BLaER1 treated with 17β-estradiol and CSF1 and Interleukin-3, amounts not matched to agents 10 nM and 100 nM (cell line): ENCODE measurements around the gene DYNLT5.
A peak's percentile ranks its signal among the peaks of the same experiment; 100 is the strongest.
"Not testable (repeated sequence)": the region's sequence is repeated elsewhere in the genome, so short reads cannot be mapped to it uniquely, and the experiment has no call there.

ENCODE experiments used
- H3K27ac ChIP-seq, 11 experiments: shearing (Covaris generic); formaldehyde crosslinking; 2 replicates each; pipeline ENCODE4 v1.8.1; 2022
- H3K27me3 ChIP-seq, 11 experiments: shearing (Covaris generic); formaldehyde crosslinking; 2 replicates each; pipeline ENCODE4 v1.8.1; 2022
- H3K36me3 ChIP-seq, 11 experiments: shearing (Covaris generic); formaldehyde crosslinking; 2 replicates each; pipeline ENCODE4 v1.8.1; 2022
- H3K4me1 ChIP-seq, 10 experiments: shearing (Covaris generic); formaldehyde crosslinking; 2 replicates each; pipeline ENCODE4 v1.8.1; 2022
- H3K4me2 ChIP-seq, 11 experiments: shearing (Covaris generic); formaldehyde crosslinking; 2 replicates each; pipeline ENCODE4 v1.8.1; 2022
- H3K4me3 ChIP-seq, 10 experiments: shearing (Covaris generic); formaldehyde crosslinking; 2 replicates each; pipeline ENCODE4 v1.8.1; 2022
- H3K9ac ChIP-seq, 11 experiments: shearing (Covaris generic); formaldehyde crosslinking; 2 replicates each; pipeline ENCODE4 v1.8.1; 2022
- H3K9me3 ChIP-seq, 11 experiments: shearing (Covaris generic); formaldehyde crosslinking; replicated peaks in 1 of 11; 2 replicates each; pipeline ENCODE4 v1.8.1; 2022
- H4K20me1 ChIP-seq, 11 experiments: shearing (Covaris generic); formaldehyde crosslinking; 2 replicates each; pipeline ENCODE4 v1.8.1; 2022
- Cebpa-rat ChIP-seq, 11 experiments: shearing (Covaris generic); IDR thresholded peaks; 2 replicates each; pipeline ENCODE4 v1.8.1; 2022

Gene DYNLT5

DNA sequence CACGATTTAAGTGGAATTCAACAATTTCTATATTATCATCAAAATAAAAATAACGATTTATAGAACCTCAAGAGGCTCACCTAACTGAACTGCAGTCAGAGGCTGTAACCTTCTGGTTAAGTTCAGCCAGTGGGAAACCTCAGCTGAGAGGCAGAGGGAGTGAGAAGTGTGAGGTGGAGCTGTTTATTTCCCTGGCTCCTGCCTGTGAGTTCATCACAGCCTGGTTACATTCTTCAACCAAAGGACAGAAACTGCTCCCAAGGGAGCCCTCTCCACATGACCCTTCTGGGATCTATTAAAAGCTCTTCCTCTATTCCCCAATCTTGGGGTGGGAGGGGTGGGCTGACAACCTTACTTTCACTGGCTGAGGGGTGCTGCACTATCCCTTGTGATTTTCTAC is 22.2 kb downstream of the DYNLT5 start:
- Histone ChIP-seq H3K9me3 (no peaks in the 10 kb centered on the region), H3K27me3 (no peaks in the 10 kb centered on the region), H4K20me1 (no peaks in the 10 kb centered on the region), H3K4me3 (no peak overlapping the region), H3K9ac (no peak overlapping the region), H3K27ac (no peak overlapping the region), H3K4me1 (peaks cover 0 to 7% (median 6%) of the 10 kb centered on the region in 10 experiments; a peak in 6 of 20 replicates), H3K36me3 (no peaks in the 10 kb centered on the region), H3K4me2 (peak overlapping the region in 1 of 11 experiments; percentile 17; a peak in 1 of 22 replicates)
- TF ChIP-seq Cebpa-rat (IDR thresholded peaks at IDR 0.05) = no peak

DNA sequence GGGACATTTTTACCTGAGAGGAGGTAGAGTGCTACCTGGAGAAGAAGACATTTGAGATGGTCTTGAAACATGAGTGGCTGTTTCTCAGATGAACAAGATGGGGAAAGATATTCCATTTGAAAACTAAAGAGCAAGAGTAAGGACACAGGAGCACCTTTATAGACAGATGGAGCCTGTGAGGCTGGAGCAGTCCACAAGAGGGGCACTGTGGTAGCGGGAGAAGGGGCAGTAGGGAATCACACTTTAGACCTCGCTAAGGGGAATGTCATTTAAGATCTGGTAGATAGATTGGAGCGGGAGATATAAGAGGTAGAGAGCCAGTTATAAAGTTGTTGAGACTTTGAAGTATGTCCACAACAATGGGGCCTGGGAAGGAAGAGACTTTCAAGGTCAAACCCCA is 23.4 kb downstream of the DYNLT5 start:
- no peaks in the 10 kb centered on the region for H4K20me1 ChIP-seq
- H3K4me1 ChIP-seq = peaks cover 0 to 7% (median 6%) of the 10 kb centered on the region in 10 experiments; a peak in 6 of 20 replicates
- TF ChIP-seq Cebpa-rat (IDR thresholded peaks at IDR 0.05) = no peak
- no peak overlapping the region for H3K4me3 ChIP-seq
- no peaks in the 10 kb centered on the region for H3K36me3 ChIP-seq
- H3K9me3 ChIP-seq = peaks cover 0 to 5% (median 0%) of the 10 kb centered on the region in 11 experiments; a peak in 2 of 22 replicates
- no peak overlapping the region for H3K9ac ChIP-seq
- H3K4me2 ChIP-seq = no peak overlapping the region
- no peak overlapping the region for H3K27ac ChIP-seq
- H3K27me3 ChIP-seq = no peaks in the 10 kb centered on the region

DNA sequence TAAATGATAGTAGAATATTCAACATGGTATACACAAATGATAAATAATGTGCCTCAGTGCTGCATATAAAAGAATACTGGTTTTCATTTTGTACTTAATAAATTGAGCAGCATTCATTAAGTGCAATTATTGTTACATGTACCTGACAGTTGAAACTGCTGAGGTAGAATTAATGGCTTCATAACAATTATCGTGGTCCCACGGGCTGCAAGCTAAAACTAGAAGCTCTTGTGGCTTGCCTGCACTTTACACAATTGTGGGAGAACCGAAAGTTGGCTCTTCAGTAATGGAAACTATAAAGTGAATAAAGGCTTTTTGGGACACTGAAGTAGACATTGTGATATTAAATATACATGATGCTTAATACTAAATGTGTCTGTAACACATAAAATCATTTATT is 25.6 kb downstream of the DYNLT5 start:
- TF ChIP-seq Cebpa-rat (IDR thresholded peaks at IDR 0.05) = no peak

DNA sequence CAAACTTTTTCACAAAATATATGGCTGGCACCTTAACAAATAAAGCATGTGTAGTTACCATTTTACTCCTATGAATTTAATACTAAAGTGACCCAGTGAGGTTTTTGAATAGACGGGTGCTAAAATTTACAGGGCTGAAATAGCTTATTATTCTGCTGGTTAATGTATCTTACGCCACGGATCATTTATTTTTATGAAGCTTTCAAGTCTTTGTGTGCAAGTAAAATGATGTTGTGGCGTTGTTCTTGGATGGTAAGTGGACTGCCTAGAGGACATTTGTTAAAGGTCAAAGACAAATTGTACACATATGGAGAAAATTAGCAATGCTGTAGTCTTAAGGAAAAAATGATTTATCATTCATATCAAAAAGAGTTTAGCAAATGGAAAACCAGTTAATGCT is 26.0 kb downstream of the DYNLT5 start:
- H3K27ac ChIP-seq = no peak overlapping the region
- no peaks in the 10 kb centered on the region for H3K36me3 ChIP-seq
- peaks cover 0 to 6% (median 0%) of the 10 kb centered on the region in 11 experiments; a peak in 3 of 22 replicates for H3K9me3 ChIP-seq
- H4K20me1 ChIP-seq = no peaks in the 10 kb centered on the region
- H3K27me3 ChIP-seq = no peaks in the 10 kb centered on the region
- no peak overlapping the region for H3K4me3 ChIP-seq
- H3K9ac ChIP-seq = no peak overlapping the region
- H3K4me1 ChIP-seq = peaks cover 0 to 7% (median 6%) of the 10 kb centered on the region in 10 experiments; a peak in 6 of 20 replicates
- H3K4me2 ChIP-seq = no peak overlapping the region
- TF ChIP-seq Cebpa-rat (IDR thresholded peaks at IDR 0.05) = no peak

More for the DNA sequence above, 25.6 kb downstream of the DYNLT5 start:
- Histone ChIP-seq H3K4me3 (no peak overlapping the region), H3K27me3 (no peaks in the 10 kb centered on the region), H3K4me1 (peaks cover 0 to 7% (median 6%) of the 10 kb centered on the region in 10 experiments; a peak in 6 of 20 replicates), H3K4me2 (no peak overlapping the region), H3K36me3 (no peaks in the 10 kb centered on the region), H4K20me1 (no peaks in the 10 kb centered on the region), H3K9ac (no peak overlapping the region), H3K9me3 (peaks cover 0 to 6% (median 0%) of the 10 kb centered on the region in 11 experiments; a peak in 3 of 22 replicates), H3K27ac (no peak overlapping the region)

DNA sequence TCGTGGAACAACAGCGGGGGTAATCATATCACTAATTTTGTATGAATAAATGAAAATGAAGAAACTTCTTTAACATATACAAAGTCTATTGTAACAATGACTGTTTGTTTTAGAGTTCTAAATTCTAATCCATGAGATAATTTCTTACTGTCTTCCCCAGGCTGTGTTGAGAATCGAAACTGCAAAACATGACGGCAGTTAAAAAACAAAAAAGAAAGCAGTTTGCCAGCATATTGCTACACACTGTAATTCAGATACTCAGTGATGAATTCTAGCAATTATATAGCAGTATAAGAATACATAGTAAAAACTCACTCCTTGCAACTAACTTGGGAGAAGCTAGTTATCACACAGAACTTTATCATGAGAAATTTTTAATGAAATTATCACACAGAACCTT is 26.7 kb downstream of the DYNLT5 start:
- Histone ChIP-seq H4K20me1 (no peaks in the 10 kb centered on the region), H3K9me3 (peaks cover 0 to 6% (median 0%) of the 10 kb centered on the region in 11 experiments; a peak in 3 of 22 replicates), H3K27ac (no peak overlapping the region), H3K9ac (no peak overlapping the region), H3K36me3 (no peaks in the 10 kb centered on the region), H3K4me1 (peaks cover 0 to 5% (median 5%) of the 10 kb centered on the region in 10 experiments; a peak in 6 of 20 replicates), H3K27me3 (no peaks in the 10 kb centered on the region), H3K4me3 (no peak overlapping the region), H3K4me2 (no peak overlapping the region)
- TF ChIP-seq Cebpa-rat (IDR thresholded peaks at IDR 0.05) = no peak

DNA sequence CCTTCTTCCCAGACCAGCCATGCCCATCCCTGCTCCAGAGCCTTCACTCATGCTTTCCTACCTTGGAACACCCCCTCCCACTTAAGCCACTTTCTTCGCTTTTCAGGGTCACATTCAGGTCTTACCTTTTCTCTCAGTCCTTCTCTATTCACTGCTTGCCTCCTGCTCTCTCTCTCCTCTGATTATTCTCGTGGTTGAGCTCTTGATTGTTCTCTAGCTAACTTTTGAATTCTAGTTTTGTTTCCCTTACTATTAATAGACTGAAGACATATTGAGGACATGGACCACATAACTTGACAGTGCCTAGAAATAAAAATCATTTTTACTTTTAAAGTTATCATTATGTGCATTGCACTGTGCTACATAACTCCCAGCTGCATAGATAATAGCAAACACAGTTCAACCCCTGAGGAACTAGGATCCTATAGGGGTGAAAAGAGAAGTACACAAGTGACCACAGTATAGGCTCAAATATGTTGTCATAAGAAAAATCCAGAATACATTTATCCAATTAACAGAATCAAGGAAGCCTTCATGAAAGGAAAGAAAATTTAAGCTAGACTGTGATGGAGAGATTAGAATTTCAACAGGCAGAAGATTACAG is 27.3 kb downstream of the DYNLT5 start:
- Histone ChIP-seq H3K4me2 (no peak overlapping the region), H3K9me3 (peaks cover 0 to 6% (median 0%) of the 10 kb centered on the region in 11 experiments; a peak in 3 of 22 replicates), H3K36me3 (no peaks in the 10 kb centered on the region), H3K9ac (no peak overlapping the region), H4K20me1 (no peaks in the 10 kb centered on the region), H3K27ac (no peak overlapping the region), H3K27me3 (no peaks in the 10 kb centered on the region), H3K4me1 (no peaks in the 10 kb centered on the region), H3K4me3 (no peak overlapping the region)
- TF ChIP-seq Cebpa-rat (IDR thresholded peaks at IDR 0.05) = no peak

DNA sequence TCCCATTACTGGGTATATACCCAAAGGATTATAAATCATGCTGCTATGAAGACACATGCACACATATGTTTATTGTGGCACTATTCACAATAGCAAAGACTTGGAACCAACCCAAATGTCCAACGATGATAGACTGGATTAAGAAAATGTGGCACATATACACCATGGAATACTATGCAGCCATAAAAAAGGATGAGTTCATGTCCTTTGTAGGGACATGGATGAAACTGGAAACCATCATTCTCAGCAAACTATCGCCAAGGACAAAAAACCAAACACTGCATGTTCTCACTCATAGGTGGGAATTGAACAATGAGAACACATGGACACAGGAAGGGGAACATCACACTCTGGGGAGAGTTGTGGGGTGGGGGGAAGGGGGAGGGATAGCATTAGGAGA is 33.5 kb downstream of the DYNLT5 start:
- not testable (repeated sequence) for H3K27me3 ChIP-seq, H3K36me3 ChIP-seq, H3K9me3 ChIP-seq, H3K4me3 ChIP-seq, H3K4me2 ChIP-seq, H3K9ac ChIP-seq, H3K27ac ChIP-seq, H4K20me1 ChIP-seq
- peaks cover 0 to 16% (median 8%) of the 10 kb centered on the region in 10 experiments; a peak in 9 of 20 replicates for H3K4me1 ChIP-seq

DNA sequence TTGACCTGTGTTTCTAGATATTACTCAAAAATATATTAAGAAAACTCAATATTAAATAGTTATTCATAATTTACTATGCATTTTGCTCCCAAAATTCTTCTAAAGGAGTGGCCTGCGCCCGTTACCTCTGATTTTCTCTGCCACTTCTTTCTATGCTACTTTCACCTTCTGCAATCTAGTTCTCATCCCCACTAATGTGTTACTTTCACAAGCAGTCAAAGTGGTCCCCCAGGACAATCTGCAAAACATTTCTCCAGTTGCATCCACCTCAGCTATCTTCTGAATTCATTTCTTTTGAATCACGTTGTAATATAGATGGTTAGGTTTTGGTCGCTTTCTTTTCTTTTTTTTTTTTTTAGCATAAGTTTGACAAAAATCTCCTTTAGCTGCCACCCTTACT is 35.4 kb downstream of the DYNLT5 start:
- no peaks in the 10 kb centered on the region for H4K20me1 ChIP-seq
- no peak for TF ChIP-seq Cebpa-rat (IDR thresholded peaks at IDR 0.05)
- H3K36me3 ChIP-seq = no peaks in the 10 kb centered on the region
- H3K4me1 ChIP-seq = peaks cover 0 to 16% (median 8%) of the 10 kb centered on the region in 10 experiments; a peak in 9 of 20 replicates
- no peak overlapping the region for H3K27ac ChIP-seq
- H3K4me3 ChIP-seq = no peak overlapping the region
- H3K27me3 ChIP-seq = no peaks in the 10 kb centered on the region
- H3K9me3 ChIP-seq = no peaks in the 10 kb centered on the region
- H3K4me2 ChIP-seq = peak overlapping the region in 2 of 11 experiments; percentile 8 to 69; a peak in 1 of 22 replicates
- H3K9ac ChIP-seq = no peak overlapping the region

DNA sequence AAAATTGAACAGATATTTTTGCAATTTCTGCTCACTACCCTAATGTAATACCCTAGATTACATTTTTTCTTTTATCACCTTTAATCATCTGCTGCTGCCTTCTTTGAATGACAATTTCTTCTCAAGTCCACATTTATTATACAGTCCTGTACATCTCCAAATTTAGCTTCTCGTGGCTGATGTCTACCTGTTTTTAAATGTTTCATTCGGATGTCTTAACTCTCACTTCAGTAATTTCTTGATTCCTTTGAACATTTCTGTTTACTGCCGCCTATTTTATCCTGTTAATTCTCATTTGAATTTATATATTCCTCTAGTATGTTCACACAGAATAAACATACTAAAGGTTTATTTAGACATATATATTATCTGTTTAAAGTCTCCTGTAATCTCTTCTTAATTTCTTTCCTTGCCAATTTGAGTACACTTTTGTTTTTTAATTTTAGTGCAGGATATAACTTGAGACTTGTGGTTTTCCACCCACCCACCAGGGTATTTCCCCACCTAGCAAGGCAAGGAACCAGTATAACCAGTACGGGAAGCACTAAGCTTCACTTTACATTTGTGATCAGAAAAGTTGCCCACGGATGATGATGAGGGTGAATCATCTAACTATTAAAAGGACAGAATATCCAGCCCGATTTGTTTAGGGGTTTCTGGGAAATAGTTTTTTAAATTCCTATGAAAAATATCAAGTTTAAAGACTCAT is 36.1 kb downstream of the DYNLT5 start:
- H3K9me3 ChIP-seq = no peaks in the 10 kb centered on the region
- H3K4me3 ChIP-seq = no peak overlapping the region
- peaks cover 0 to 16% (median 8%) of the 10 kb centered on the region in 10 experiments; a peak in 9 of 20 replicates for H3K4me1 ChIP-seq
- peak overlapping the region in 8 of 11 experiments; percentile 11 to 69 (median 36); a peak in 11 of 22 replicates for H3K4me2 ChIP-seq
- no peaks in the 10 kb centered on the region for H4K20me1 ChIP-seq
- H3K9ac ChIP-seq = no peak overlapping the region
- H3K36me3 ChIP-seq = no peaks in the 10 kb centered on the region
- no peak for TF ChIP-seq Cebpa-rat (IDR thresholded peaks at IDR 0.05)
- no peaks in the 10 kb centered on the region for H3K27me3 ChIP-seq
- no peak overlapping the region for H3K27ac ChIP-seq
